Osteocyte (in vitro differentiated cells): ENCODE measurements around the gene PCSK9. TPM values are rescaled to one million over a fixed set of nuclear protein-coding genes. Genes with fewer than 3 reads are reported as not detected.

ENCODE experiments used
- DNase-seq: peaks from one replicate; pipeline ENCODE4 v3.0.0; 2021; ENCODE audit warnings: mixed read lengths; ENCODE audit not compliant: unreplicated experiment; ENCODE audit errors: extremely low spot score
- H3K27ac Mint-ChIP-seq: one replicate; pipeline ENCODE4 v1.8.0; 2021; ENCODE audit warnings: mild to moderate bottlenecking, mixed read lengths; ENCODE audit not compliant: unreplicated experiment
- H3K27me3 Mint-ChIP-seq: one replicate; pipeline ENCODE4 v1.8.0; 2021; ENCODE audit warnings: mixed read lengths; ENCODE audit not compliant: unreplicated experiment
- H3K36me3 Mint-ChIP-seq: one replicate; pipeline ENCODE4 v1.8.0; 2021; ENCODE audit warnings: mixed read lengths; ENCODE audit not compliant: unreplicated experiment
- H3K4me1 Mint-ChIP-seq: one replicate; pipeline ENCODE4 v1.8.0; 2021; ENCODE audit warnings: mixed read lengths; ENCODE audit not compliant: unreplicated experiment
- H3K4me3 Mint-ChIP-seq: one replicate; pipeline ENCODE4 v1.8.0; 2021; ENCODE audit warnings: mild to moderate bottlenecking, moderate library complexity, mixed read lengths; ENCODE audit not compliant: unreplicated experiment
- H3K9me3 Mint-ChIP-seq: one replicate; pipeline ENCODE4 v1.8.0; 2021; ENCODE audit warnings: mixed read lengths; ENCODE audit not compliant: unreplicated experiment
- total RNA-seq: library from RNA; stranded (reverse); gene quantifications from 2 replicates; pipeline ENCODE4 v1.2.1, GENCODE V29; 2021
- TF ChIP-seq, protein P1 (sequence below): fragments of 200-600 bp; sonication (generic); IDR thresholded peaks from 2 replicates; pipeline ENCODE4 v1.5.0; 2021; ENCODE audit warnings: antibody characterized with exemption, mild to moderate bottlenecking, moderate library complexity

Gene PCSK9
- total RNA-seq, 1 donor from 2014 or later, result 2.2 TPM

DNA sequence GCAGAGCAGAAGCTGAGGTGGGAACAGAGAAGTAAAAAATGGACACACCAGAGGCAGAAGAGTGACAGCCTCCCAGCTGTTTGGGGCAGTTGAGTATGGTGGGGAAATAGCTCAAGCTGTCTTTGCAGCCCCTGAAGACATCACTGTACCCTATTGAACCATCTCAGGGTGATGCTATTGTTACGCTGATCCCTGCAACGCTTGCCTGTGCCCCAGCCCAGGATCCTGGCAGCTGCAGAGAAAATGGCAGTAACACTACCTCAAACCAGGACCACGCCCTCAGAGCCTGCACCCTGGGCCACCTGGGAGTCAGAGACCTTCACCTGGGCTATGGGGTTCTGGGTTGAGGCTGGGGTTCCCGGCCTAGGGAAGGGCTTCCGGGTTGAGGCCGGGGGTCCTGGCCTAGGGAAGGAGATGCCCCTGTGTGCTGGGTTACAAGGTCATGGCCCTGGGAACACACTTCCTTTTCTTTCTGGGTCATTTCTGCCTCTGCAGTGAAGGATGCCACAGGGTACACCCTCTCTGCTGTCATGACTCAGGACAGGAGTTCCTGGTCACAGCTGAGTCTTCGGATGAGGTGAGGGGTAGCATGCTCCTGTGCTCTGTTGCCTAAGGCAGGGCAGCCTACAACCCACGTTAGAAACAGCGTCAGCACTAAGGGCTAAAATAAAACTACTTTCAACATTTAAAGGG is 29.0 kb upstream of the PCSK9 start:
- Mint-ChIP-seq H3K4me1 (peaks cover 15% of the 10 kb centered on the region), H3K27me3 (no peaks in the 10 kb centered on the region), H3K27ac (no peak overlapping the region), H3K9me3 (no peaks in the 10 kb centered on the region), H3K4me3 (no peak overlapping the region), H3K36me3 (no peaks in the 10 kb centered on the region)
- TF ChIP-seq, protein P1, sequence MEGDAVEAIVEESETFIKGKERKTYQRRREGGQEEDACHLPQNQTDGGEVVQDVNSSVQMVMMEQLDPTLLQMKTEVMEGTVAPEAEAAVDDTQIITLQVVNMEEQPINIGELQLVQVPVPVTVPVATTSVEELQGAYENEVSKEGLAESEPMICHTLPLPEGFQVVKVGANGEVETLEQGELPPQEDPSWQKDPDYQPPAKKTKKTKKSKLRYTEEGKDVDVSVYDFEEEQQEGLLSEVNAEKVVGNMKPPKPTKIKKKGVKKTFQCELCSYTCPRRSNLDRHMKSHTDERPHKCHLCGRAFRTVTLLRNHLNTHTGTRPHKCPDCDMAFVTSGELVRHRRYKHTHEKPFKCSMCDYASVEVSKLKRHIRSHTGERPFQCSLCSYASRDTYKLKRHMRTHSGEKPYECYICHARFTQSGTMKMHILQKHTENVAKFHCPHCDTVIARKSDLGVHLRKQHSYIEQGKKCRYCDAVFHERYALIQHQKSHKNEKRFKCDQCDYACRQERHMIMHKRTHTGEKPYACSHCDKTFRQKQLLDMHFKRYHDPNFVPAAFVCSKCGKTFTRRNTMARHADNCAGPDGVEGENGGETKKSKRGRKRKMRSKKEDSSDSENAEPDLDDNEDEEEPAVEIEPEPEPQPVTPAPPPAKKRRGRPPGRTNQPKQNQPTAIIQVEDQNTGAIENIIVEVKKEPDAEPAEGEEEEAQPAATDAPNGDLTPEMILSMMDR, result no peak
- DNase-seq, result no peak

DNA sequence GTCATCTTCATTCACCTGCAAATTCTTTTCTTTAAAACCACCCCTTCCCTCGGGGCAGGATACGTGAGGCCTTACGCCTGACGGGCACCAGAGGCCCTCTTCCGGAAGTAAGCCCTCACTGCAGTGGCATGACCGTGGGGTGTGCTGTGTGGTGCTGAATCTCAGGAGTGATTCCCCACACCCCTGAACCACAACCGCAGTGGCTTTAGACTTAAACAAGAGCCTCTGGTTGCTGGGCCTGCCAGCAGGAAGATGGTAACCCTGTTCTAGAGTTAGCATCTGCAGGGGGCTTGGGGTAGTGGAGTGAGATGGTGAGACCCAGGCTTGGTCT is 28.5 kb upstream of the PCSK9 start:
- TF ChIP-seq, protein P1, result no peak
- no peaks in the 10 kb centered on the region for H3K27me3 Mint-ChIP-seq
- peaks cover 20% of the 10 kb centered on the region for H3K4me1 Mint-ChIP-seq
- H3K9me3 Mint-ChIP-seq, result no peaks in the 10 kb centered on the region
- no peak overlapping the region for H3K4me3 Mint-ChIP-seq
- no peak overlapping the region for H3K27ac Mint-ChIP-seq
- no peak for DNase-seq
- no peaks in the 10 kb centered on the region for H3K36me3 Mint-ChIP-seq

DNA sequence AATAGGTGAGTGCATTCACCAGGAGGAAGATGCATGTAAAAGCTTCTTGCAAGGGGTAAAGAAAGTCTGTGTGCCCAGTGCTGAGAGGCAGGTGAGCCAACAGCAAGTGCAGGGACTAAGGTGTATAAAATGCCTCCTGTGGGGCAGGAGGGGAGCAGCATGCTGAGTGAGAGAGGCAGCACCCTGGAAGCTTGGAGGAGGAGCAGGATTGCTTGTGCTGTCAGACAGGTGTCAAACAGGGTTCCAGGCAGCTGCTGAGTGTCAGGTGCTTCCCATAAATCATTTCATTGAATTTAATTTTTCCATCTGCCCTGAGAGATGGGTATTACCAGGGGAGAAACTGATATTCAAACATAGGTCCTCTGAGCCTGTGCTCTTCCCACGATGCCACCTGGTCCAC is 26.7 kb upstream of the PCSK9 start:
- H3K4me3 Mint-ChIP-seq, result no peak overlapping the region
- peaks cover 24% of the 10 kb centered on the region for H3K4me1 Mint-ChIP-seq
- no peaks in the 10 kb centered on the region for H3K9me3 Mint-ChIP-seq
- H3K36me3 Mint-ChIP-seq, result no peaks in the 10 kb centered on the region
- H3K27ac Mint-ChIP-seq, result no peak overlapping the region
- DNase-seq, result no peak
- TF ChIP-seq, protein P1, result no peak
- H3K27me3 Mint-ChIP-seq, result no peaks in the 10 kb centered on the region

DNA sequence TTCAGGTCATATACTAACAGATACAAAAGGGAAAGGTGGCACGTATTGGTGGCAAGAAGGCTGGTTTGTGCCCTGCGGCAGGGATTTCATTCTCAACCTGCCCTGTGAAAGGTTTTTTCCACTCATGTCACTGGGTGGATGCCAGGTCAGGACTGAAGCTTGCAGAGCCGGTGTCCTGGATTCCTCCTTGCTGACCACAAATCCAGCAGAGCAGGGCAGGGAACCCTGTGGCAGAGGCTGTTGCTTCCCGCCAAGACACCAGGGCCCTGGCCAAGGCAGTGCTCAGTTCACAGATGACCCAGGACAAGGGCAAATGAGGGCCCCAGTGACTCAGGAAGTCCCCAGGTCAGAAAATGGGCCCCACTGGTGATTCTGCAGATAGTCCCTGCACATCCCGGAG is 24.2 kb upstream of the PCSK9 start:
- TF ChIP-seq, protein P1, result no peak
- DNase-seq, result no peak
- peaks cover 22% of the 10 kb centered on the region for H3K4me1 Mint-ChIP-seq
- H3K27ac Mint-ChIP-seq, result no peak overlapping the region
- no peaks in the 10 kb centered on the region for H3K27me3 Mint-ChIP-seq
- no peak overlapping the region for H3K4me3 Mint-ChIP-seq
- no peaks in the 10 kb centered on the region for H3K36me3 Mint-ChIP-seq
- no peaks in the 10 kb centered on the region for H3K9me3 Mint-ChIP-seq

DNA sequence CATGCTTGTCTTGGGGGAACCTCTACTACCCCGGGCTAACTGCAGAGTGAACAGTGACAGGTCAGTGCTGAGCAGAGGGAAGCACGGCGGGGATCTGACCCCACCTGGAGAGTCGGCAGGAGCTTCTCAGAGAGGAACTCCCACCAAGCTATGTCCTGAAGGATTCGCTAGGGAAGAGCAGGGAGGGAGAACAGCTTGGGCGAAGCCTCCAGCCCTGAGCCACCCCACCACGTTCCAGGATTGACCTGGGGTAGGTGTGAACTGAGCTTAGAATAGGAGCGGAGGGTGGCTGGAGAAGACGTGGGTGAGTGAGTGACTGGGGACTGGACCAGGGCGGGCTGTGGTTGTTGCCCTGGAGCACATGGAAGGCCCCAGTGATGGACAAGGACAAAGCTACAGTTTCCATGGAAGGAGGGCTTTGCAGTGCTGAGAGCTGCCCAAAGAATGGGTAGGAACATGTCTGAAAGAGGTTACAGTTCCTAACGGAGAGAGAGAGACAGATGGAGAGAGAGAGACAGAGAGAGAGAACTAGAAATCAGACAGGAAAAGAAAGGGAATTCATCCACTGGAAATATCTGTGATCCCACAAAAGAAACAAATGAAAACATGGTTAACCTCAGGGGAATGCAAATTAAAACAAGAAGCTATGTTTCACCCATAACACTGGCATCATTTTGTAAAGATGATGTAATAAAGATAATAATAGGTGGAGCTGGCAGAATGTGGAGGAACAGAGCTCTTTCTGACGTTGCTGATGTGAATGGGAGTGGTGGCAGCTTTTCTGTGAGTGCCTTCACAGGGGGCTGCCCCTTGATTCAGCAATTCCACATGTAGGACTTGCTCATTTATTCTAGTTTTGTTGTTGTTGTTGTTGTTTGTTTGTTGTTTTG is 23.4 kb upstream of the PCSK9 start:
- Mint-ChIP-seq H3K4me3 (no peak overlapping the region), H3K27ac (peak overlapping the region; percentile 45), H3K36me3 (no peaks in the 10 kb centered on the region), H3K27me3 (no peaks in the 10 kb centered on the region), H3K4me1 (peaks cover 22% of the 10 kb centered on the region), H3K9me3 (no peaks in the 10 kb centered on the region)
- TF ChIP-seq, protein P1, result no peak
- DNase-seq, result no peak
